Effector CD4-positive, alpha-beta T cell (primary cell): ENCODE measurements around the gene HAGH.

Experiments
- DNase-seq: peaks from one replicate; pipeline ENCODE4 v3.0.0-alpha.2; 2020

HAGH gene

DNA sequence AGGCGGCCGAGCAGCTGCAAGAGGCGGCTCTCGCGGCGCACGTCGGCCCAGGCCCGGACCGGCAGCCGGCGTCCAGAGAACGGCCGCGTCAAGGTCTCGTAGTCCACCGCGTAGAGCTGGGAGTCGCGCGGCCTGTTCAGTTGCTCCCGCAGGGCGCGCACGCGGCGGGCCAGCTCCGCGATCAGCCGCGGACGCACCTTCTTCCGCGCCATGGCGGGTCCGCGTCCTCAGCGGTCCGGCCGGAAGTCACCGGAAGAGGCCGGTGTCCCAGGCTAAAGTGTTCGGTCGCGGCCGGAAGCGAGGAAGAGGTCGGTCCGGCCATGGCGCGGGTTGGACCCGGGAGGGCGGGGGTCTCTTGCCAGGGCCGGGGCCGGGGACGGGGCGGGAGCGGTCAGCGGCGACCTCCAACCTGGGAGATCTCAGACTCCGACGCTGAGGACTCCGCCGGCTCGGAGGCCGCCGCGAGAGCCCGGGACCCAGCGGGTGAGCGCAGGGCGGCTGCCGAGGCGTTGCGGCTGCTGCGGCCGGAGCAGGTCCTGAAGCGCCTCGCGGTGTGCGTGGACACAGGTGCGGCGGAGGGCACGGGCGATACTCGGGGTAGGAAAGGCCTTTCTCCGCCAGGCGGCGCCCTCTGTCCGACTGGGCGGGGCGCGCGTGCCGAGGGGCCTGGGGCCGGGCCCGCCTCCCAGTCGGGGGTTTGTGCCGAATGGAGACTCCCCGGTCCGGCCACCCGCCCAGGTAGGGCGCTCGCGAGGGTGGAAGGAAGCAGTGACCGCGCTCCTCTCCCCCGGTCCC is 53.5 kb downstream of the HAGH start, which contains the start of gene MRPS34:
TSS of gene MRPS34 (minus strand) at position 227 of the 795 bp plus-strand sequence. CDS start at position 212, 15 bp downstream.
- peak; percentile 71 for DNase-seq

DNA sequence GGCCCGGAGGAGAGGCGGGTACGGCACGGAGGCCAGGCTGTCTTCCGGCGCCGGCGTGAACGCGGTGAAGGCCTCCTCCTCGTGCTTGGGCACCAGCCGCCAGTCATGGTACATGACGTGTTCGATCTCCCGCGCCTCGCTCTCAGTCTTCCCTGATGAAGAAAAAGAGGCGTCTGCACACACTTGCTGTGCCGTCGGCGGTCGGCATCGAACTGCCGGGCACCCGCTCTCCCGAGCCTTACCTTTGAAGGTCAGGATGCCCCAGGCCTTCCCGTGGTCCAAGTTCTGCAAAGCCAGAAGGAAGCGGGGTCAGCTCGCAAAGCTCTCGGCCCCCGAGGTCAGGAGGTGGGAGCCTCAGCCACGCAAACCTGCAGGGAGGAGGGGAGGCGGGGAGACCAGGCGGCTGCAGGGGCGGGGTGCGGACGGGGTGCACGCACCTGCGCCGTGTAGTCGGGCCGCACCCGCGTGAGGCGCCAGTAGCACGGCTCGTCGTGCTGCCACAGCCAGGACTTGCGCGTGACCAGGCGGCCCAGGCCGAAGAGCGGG is 54.2 kb downstream of the HAGH start, which contains the start of gene EME2:
TSS of gene EME2 (plus strand) at position 449 of the 546 bp plus-strand sequence. CDS start 418 bp downstream, outside the sequence.
- DNase-seq: peak; percentile 38

DNA sequence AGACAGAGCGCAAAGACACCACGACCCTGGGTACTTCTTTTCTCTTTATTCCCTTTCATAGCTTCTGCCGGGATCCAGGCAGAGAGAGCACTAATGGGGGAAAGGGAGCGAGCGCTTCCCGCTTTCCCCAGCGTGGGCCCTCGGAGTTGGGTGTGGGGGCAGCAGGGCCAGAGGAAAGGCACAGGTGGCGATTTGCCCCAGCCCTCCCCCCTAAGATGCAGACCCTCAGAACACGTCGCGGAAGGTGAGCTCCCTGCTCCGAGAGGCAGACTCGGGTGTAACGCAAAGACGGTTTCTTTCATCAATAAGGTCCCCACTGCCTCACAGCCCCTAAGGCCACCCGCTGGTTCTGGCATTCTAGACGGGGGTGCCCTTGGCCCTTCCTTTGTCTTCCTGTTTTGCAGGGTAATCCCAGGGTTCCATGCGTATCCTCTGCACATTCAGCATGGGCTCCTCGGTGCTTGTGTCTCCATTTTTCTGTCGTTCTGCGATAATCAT is 54.7 kb downstream of the HAGH start:
- no peak for DNase-seq

DNA sequence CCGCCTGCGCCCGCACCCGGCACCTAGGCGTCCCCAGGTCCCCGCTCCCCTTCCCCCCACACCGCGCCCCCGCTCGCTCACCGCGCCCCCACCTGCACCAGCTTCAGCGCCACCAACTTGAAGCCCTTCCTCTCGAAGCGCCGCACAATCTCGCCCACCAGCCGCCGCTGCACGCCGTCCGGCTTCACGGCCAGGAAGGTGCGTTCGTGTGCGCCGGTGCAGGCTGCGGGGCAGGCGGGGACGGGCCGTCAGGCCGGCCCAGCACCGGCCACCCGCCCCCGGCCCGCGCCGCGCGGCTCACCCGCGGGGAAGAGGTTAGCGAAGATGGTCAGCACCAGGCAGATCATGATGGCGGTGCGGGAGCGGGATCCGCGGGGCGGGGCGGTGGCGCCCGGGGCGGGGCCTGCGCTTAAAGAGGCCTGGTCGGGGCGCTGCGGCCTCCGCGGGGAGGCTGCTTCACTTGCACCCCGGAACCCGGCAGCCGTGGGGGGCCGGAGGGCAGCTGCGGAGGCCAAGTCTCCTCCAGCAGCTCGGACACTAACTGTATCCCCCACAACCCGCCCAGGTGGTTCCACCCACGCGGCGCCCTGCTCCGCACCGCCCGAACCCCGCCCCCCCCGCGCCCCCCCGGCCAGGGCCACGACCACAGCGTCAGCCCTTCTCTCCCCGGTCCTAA is 55.3 kb downstream of the HAGH start, which contains the start of gene NME3:
TSS of gene NME3 (minus strand) at position 356 of the 676 bp plus-strand sequence. CDS start at position 347, 9 bp downstream.
- peak; percentile 62 for DNase-seq

DNA sequence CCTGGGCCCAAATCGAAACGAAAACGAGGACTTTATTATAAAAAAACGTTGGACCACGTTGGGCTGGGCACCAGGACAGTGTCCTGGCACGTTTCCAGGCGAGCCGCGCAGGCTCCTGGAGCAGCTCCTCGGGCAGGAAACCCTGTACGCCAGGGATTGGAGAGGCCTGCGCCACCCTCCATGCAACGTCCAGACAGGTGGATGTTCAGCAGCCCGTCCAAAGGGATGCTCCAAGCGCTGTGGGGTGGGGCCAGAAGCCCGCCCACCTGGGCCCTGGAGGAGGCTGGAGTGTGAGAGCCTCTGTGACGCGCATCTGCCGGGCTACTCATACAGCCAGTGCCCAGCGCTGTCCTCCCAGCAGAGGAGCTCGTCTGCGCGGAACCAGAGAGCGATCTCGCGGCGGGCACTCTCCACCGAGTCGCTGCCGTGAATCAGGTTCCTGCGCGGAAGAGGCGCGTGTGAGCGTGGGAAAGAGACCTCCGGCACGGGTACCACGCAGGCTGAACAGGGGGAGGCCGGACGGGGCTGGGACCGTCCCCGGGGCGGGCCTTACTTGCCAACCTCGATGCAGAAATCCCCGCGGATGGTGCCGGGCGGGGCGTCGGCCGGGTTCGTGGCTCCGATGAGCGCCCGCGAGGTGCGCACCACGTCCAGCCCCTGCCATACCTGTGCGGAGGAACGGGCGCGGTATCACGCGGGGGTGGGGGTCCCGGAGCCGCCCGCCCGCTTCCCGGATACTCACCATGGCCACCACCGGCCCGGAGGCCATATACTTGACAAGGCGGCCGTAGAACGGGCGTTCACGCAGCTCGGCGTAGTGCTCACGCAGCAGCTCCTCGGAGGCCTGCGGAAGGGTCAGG is 56.1 kb downstream of the HAGH start:
- DNase-seq: peak; percentile 17

DNA sequence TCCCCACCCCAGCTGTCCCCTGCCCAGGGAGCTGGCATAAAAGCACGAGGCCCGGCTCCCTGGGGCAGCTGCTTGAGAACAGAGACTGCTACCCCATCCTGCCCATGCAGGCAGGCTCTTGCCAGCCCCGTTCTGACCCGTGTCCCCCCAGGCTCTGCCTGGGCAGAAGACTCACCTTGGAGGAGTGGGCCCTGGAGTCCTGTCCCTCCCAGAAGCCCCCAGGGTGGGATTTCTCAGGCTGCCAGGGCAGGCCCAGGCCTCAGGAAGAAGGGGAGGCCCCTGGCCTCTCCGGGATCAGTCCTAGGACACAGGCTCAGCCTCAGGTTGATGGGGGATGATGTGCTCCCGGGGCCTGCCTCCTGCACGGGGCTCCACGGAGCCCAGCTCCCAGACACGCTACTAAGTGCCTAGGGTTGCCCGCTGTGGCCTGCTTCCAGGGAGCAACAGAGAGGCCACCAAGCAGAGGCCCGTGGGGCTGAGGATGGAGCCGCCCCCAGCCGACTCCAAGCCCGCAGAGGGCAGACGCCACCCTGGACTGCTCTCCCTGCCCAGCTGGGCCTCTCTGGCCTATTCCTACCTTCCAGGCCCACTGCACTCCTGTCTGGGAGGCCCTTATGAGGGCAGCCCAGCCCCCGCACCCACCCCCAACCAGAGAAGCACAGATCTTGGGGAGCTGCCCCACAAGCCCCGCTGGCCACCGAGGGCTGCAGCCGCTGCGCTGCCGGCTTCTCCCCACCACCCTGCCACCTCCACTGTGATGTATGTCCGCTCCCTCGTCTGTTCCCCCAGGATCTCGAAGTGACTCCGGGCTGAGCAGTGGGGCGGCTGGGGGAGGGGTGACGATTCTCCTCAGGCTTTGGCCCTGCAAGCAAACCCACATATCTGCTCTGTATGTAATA is 57.0 kb downstream of the HAGH start:
- no peak for DNase-seq

DNA sequence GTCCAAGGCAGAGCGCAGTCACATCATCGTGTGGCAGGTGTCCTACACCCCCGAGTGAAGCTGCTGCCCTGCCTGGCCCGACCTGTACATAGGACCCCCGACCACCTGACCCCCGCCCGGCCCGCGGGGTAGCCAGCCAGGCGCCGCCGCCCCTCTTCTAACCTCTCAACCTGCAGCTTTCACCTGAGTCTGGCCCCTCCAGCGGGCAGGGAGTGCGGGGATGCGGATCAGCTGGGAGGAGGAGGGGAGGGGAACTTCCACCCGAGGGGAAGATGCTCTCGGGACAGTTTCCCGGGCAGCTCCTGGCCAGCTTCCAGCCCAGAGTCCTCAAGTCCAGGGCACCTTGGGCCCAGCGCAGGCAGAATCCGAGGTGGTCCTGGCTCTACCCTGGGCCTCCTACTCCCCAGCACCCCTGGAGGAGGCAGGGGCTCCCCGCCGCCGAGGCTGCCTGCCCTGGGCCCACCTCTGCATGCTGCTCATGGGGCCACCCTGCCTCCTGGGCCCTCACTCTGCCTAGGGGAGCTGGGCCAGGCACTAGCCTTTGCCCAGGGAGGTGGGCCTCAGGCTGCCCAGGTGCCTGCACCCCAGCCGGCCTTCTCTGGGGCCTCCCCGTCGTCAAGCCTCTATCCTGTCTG is 57.7 kb downstream of the HAGH start:
- no peak for DNase-seq

DNA sequence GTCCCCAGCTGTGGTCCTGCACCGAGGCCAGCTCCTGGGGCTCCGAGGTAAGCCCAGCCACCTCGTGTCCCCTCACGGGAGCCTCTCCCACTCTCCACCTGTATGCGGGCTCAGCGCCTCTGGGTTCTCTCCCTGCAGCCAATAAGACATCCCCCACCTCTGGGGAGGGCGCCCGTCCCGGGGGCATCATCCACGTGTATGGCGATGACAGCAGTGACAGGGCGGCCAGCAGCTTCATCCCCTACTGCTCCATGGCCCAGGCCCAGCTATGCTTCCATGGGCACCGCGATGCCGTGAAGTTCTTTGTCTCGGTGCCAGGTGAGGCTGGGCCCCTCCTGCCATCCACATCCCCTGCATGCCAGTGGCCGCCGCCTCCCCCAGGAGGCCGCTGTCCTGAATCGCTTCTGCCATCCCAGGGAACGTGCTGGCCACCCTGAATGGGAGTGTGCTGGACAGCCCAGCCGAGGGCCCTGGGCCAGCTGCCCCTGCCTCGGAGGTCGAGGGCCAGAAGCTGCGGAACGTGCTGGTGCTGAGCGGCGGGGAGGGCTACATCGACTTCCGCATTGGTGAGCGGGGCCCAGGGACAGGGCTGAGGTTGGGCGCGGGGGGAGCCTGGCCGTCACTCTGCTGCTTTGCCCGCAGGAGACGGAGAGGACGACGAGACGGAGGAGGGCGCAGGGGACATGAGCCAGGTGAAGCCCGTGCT is 58.4 kb downstream of the HAGH start:
- no peak for DNase-seq

DNA sequence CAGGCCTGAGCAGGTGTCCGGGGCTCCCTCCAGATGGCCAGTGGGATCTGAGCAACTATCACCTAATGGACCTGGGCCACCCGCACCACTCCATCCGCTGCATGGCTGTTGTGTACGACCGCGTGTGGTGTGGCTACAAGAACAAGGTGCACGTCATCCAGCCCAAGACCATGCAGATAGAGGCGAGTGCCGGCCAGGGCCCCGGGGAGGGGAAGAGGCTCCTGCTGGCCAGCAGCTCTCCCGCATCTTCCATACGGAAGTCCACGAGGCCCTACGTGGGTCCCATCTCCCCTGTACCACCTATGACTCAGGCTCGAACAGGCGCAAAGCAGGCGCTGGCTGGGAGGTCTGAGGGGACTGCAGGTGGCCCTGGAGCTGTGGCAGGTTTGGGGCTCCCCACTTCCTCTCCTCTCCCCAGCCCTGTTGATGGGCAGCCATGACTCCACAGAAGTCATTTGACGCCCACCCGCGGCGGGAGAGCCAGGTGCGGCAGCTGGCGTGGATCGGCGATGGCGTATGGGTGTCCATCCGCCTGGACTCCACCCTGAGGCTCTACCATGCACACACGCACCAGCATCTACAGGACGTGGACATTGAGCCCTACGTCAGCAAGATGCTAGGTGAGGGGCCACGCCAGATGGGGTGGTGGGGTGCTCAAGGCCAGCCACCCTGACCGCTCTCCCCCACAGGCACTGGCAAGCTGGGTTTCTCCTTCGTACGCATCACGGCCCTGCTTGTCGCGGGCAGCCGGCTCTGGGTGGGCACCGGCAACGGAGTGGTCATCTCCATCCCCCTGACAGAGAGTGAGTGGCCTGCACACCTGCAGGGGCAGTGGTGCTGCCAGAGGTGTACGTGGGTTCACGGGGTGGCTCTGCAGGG is 59.3 kb downstream of the HAGH start:
- DNase-seq: no peak

DNA sequence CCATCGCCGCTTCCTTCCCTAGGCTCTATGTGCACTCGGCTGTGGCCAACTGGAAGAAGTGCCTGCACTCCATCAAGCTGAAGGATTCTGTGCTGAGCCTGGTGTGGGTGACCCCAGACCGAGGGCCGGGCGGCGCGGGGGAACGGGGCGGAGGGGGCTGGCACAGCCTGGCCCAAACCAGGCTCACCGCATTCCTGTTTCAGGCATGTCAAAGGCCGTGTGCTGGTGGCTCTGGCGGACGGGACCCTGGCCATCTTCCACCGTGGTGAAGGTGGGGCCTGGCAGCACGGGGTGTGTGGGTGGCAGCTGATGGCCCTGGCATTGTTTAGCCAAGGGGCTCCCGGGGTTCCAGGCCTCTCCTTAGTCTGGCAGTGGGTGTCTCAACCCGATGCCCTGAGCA is 59.9 kb downstream of the HAGH start:
- no peak for DNase-seq

DNA sequence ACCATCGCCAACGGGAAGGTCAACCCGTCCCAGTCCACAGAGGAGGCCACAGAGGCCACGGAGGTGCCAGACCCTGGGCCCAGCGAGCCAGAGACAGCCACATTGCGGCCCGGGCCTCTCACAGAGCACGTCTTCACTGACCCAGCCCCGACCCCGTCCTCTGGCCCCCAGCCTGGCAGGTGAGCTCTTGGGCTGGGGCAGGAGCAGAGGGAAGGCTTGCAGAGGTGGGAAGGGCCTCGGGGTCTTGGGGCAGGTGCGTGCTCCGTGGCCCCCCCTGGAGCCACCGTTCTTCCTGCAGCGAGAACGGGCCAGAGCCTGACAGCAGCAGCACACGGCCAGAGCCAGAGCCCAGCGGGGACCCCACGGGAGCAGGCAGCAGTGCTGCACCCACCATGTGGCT is 60.4 kb downstream of the HAGH start:
- no peak for DNase-seq

DNA sequence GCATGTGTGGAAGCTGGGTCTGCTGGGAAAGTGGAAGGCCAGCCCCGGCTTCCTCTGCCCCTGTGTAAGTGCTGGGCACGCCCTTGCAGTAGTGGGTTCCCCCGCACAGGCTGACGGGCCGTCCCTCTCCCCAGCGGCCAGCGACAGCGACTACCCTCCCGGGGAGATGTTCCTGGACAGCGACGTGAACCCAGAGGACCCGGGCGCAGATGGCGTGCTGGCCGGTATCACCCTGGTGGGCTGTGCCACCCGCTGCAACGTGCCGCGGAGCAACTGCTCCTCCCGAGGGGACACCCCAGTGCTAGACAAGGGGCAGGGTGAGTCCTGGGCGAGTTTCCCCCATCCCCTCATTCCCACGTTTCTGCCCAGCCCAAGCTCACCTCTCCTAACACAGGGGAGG is 60.8 kb downstream of the HAGH start:
- no peak for DNase-seq

DNA sequence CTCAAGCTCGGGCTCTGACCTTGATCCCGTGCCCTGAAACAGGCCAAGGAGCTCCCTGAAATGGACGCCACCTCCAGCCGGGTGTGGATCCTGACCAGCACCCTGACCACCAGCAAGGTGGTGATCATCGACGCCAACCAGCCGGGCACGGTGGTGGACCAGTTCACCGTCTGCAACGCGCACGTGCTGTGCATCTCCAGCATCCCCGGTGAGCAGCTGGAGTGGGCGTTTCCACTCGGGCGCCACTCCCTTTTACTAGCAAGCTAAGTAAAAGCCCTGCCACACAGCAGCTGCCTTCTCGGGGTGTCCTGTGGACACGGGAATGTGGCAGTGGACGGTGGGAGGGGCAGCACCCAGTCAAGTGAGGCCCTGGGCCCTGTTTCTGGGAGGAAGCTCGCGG is 61.7 kb downstream of the HAGH start:
- no peak for DNase-seq

DNA sequence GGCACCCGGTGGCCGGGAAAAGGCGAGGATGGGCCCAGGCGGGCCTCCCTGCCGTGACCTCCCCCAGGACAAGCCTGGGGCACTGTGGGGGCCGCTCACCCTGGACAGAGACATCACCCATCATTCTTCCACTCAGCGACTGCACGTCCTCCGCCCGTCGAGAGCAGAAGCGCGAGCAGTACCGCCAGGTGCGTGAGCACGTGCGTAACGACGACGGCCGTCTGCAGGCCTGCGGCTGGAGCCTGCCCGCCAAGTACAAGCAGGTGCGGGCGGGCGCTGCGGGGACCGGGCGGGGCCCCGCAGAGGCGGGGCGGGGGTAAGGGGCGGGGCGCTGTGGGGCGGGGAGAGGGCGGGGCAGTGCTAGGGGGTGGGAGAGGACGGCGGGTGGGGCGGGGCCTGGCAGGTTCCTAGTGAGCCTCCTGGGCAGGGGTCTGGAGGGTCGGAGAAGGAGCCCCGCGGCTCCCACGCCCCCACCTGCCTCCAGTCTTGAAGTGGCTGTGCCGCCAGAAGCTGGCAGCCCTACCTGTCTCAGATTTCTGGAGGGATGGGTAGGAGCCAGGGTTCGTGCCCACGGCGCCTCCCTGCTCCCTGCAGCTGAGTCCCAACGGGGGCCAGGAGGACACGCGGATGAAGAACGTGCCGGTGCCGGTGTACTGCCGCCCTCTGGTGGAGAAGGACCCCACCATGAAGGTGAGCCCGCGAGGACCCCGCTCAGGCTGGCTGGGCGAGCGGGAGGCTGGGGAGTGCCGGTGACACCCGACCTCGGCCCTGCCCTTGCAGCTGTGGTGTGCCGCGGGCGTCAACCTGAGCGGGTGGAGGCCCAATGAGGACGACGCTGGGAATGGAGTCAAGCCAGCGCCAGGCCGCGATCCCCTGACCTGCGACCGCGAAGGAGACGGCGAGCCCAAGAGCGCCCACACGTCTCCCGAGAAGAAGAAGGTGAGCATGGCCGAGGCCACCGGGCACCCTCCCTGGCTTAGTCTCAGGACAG is 62.8 kb downstream of the HAGH start:
- no peak for DNase-seq

DNA sequence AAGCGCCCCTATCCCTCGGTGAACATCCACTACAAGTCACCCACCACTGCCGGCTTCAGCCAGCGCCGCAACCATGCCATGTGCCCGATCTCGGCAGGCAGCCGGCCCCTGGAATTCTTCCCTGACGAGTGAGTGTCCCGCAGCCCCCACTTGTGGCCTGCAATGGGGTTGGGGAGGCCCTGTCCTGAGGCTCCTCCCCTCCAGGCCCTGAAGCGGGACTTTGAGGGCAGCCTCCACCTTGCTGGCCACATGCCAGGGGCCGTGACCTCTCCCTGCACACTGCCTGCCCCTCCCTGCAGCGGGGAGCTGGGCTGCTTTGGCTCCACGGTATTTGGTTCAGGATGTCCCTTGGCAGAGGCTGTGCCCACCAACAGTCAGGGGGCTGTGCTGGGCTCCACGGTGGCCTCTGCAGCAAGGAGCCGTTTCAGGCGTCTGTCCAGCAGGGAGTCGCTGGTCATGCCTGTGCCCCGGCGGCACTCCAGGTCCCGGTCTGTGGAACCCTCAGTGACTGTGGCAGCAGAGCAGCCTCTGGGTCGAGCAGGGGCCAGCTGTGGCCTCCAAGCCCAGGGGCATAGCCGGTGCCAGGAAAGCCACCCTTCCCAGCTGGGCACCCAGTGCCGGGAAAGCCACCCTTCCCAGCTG is 63.6 kb downstream of the HAGH start:
- DNase-seq: no peak

DNA sequence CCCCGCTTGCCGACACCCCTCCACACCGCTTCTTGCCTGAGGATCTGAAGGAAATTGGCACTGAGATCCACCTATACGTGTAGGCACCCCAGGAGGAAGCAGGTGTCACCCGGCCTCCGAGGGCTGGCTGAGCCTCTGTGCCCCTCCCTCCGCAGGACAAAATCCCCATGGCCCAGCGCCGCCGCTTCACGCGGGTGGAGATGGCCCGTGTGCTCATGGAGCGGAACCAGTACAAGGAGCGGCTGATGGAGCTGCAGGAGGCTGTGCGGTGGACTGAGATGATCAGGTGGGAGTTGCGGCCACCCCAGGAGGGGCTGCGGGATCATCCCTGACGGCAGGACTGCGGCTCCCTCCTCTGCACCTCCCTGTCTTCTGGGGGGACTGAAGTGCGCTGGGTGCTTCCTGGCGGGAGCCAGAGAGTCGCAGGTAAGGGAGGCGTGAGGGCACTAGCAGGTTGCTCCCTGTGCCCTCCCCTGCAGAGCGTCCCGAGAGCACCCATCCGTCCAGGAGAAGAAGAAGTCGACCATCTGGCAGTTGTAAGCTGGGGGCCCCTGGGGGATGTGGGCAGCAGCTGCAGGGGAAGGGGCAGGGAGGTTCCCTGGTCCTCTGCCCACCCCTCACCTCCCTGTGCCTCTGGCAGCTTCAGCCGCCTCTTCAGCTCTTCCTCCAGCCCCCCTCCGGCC is 64.3 kb downstream of the HAGH start:
- DNase-seq: no peak

DNA sequence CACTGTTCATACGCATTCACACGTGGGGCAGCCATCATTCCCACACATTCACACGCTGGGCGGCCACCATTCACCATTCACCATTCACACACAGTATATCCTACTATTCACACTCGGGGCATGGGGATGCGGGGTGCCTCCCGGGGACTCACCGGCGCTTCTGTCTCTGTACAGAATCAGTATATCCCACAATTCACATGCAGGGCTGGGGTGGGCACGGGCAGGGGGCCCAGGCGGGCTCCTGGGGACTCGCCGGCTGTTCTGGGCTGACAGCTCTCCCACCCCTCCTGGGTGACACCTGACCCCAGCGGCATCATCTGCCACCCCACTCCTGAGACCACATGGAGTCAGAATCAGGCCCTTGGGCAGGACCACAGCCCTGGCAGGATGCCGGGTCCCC is 64.9 kb downstream of the HAGH start:
- DNase-seq: no peak
